Activated B cell treated with CpG ODN at 0.5 μM for 24 hours (primary cell): Measurements from ENCODE around the gene MBOAT1. TPM values are rescaled to one million over a fixed set of nuclear protein-coding genes. Genes with fewer than 3 reads are reported as not detected.

Source experiments
- ATAC-seq: fragments of 200-7000 bp; cut with Tn5 transposase; one replicate; pipeline ENCODE4 v1.10.0; 2021; ENCODE audit warnings: low read depth, mild to moderate bottlenecking, moderate library complexity
- CTCF ChIA-PET: fragments of 350-600 bp; sonication (Branson Sonifier 250); formaldehyde crosslinking; loops from one replicate; lab custom pipeline; 2021; ENCODE audit warnings: antibody characterized with exemption; lab: Charles Lee
- POLR2A ChIA-PET: fragments of 350-600 bp; sonication (Branson Sonifier 250); formaldehyde crosslinking; loops from one replicate; lab custom pipeline; 2021; ENCODE audit warnings: antibody characterized with exemption; lab: Charles Lee
- DNase-seq: peaks from one replicate; pipeline ENCODE4 v3.0.0; 2022
- H3K27ac Mint-ChIP-seq: one replicate; pipeline ENCODE4 v1.8.0; 2020; ENCODE audit warnings: mixed read lengths
- H3K27me3 Mint-ChIP-seq: one replicate; pipeline ENCODE4 v1.8.0; 2021; ENCODE audit warnings: mixed read lengths
- H3K36me3 Mint-ChIP-seq: one replicate; pipeline ENCODE4 v1.8.0; 2021; ENCODE audit warnings: low read depth, mixed read lengths
- H3K4me1 Mint-ChIP-seq: one replicate; pipeline ENCODE4 v1.8.0; 2021; ENCODE audit warnings: mixed read lengths
- H3K4me3 Mint-ChIP-seq: one replicate; pipeline ENCODE4 v1.8.0; 2020; ENCODE audit warnings: mild to moderate bottlenecking, mixed read lengths
- H3K9me3 Mint-ChIP-seq: one replicate; pipeline ENCODE4 v1.8.0; 2020; ENCODE audit warnings: mixed read lengths
- intact Hi-C: fragments of 100-400 bp; cut with micrococcal nuclease; formaldehyde crosslinking; loops from one replicate; pipeline ENCODE4 v1.15.1; 2024
- total RNA-seq: library from RNA; stranded (reverse); gene quantifications from 2 replicates; pipeline ENCODE4 v1.2.3, GENCODE V29; 2022
- TF ChIP-seq, protein P1 (sequence below): fragments of 200-600 bp; IDR thresholded peaks from one replicate; pipeline ENCODE4 v1.8.0; 2022; ENCODE audit warnings: antibody characterized with exemption, mild to moderate bottlenecking

Gene MBOAT1
- total RNA-seq, 1 donor from 2014 or later: 3.7 TPM

DNA sequence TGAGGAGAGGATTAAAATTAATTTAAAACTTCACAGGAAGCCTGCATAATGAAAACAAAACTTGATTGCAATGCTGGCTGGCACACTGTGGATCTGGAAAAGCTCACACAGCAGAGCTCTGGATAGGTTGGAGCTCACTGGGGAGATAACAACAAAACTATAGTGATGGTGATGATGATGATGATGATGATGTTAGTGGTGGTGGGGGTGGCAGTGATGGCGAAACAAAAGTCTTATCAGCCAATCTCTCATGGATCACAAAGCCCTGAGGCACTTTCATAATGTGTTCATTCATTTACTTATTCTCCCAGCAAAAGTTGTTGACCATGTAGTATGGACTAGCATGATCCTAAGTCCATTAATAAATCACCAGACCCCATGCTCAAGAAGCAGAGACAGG, 152.0 kb downstream of the MBOAT1 start:
- ATAC-seq: no peak
- intact Hi-C loops: no loop called here

GRCh38 chr6:20058912-20059311, 153.4 kb downstream of the MBOAT1 start:
- ATAC-seq: no peak
- ChIA-PET POLR2A (no interaction called here), CTCF (no interaction called here)
- intact Hi-C loops: no loop called here
- Mint-ChIP-seq H3K27ac (no peak overlapping the region), H3K9me3 (no peaks in the 10 kb centered on the region), H3K4me1 (no peaks in the 10 kb centered on the region), H3K27me3 (no peaks in the 10 kb centered on the region), H3K4me3 (no peak overlapping the region), H3K36me3 (no peaks in the 10 kb centered on the region)
- no peak for DNase-seq
- TF ChIP-seq, protein P1, sequence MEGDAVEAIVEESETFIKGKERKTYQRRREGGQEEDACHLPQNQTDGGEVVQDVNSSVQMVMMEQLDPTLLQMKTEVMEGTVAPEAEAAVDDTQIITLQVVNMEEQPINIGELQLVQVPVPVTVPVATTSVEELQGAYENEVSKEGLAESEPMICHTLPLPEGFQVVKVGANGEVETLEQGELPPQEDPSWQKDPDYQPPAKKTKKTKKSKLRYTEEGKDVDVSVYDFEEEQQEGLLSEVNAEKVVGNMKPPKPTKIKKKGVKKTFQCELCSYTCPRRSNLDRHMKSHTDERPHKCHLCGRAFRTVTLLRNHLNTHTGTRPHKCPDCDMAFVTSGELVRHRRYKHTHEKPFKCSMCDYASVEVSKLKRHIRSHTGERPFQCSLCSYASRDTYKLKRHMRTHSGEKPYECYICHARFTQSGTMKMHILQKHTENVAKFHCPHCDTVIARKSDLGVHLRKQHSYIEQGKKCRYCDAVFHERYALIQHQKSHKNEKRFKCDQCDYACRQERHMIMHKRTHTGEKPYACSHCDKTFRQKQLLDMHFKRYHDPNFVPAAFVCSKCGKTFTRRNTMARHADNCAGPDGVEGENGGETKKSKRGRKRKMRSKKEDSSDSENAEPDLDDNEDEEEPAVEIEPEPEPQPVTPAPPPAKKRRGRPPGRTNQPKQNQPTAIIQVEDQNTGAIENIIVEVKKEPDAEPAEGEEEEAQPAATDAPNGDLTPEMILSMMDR: no peak

More for the DNA sequence above, 152.0 kb downstream of the MBOAT1 start:
- Mint-ChIP-seq H3K9me3 (no peaks in the 10 kb centered on the region), H3K4me3 (no peak overlapping the region), H3K36me3 (no peaks in the 10 kb centered on the region), H3K27me3 (no peaks in the 10 kb centered on the region), H3K4me1 (no peaks in the 10 kb centered on the region), H3K27ac (no peak overlapping the region)
- TF ChIP-seq, protein P1: no peak
- ChIA-PET POLR2A (no interaction called here), CTCF (no interaction called here)
- no peak for DNase-seq

- H3K36me3 Mint-ChIP-seq: no peaks in the 10 kb centered on the region
- no peak overlapping the region for H3K4me3 Mint-ChIP-seq
- ATAC-seq (no peak), DNase-seq (no peak)
- TF ChIP-seq, protein P1: no peak
- POLR2A ChIA-PET: no interaction called here
- H3K9me3 Mint-ChIP-seq: no peaks in the 10 kb centered on the region
- H3K4me1 Mint-ChIP-seq: no peaks in the 10 kb centered on the region
- CTCF ChIA-PET: no interaction called here
- intact Hi-C loops: no loop called here
- no peak overlapping the region for H3K27ac Mint-ChIP-seq
- H3K27me3 Mint-ChIP-seq: no peaks in the 10 kb centered on the region
Measured at GRCh38 chr6:20058121-20058905, 154.0 kb downstream of the MBOAT1 start.

GRCh38 chr6:20056350-20056992, 155.8 kb downstream of the MBOAT1 start:
- ChIA-PET CTCF (no interaction called here), POLR2A (no interaction called here)
- TF ChIP-seq, protein P1: no peak
- H3K4me3 Mint-ChIP-seq: no peak overlapping the region
- no peaks in the 10 kb centered on the region for H3K9me3 Mint-ChIP-seq
- H3K36me3 Mint-ChIP-seq: no peaks in the 10 kb centered on the region
- no peaks in the 10 kb centered on the region for H3K4me1 Mint-ChIP-seq
- H3K27ac Mint-ChIP-seq: no peak overlapping the region
- DNase-seq (no peak), ATAC-seq (no peak)
- no peaks in the 10 kb centered on the region for H3K27me3 Mint-ChIP-seq
- intact Hi-C loops: loop anchor here (2.0 kb wide), 1 partner anchor 1460 kb away; no protein-coding TSS in a partner anchor

- Mint-ChIP-seq H3K27ac (no peak overlapping the region), H3K4me3 (no peak overlapping the region), H3K36me3 (no peaks in the 10 kb centered on the region), H3K9me3 (no peaks in the 10 kb centered on the region), H3K4me1 (no peaks in the 10 kb centered on the region), H3K27me3 (no peaks in the 10 kb centered on the region)
- DNase-seq (no peak), ATAC-seq (no peak)
- intact Hi-C loops: loop anchor here (2.0 kb wide), 1 partner anchor 1459 kb away; no protein-coding TSS in a partner anchor
- ChIA-PET POLR2A (no interaction called here), CTCF (no interaction called here)
- TF ChIP-seq, protein P1: no peak
Measured at GRCh38 chr6:20055916-20056315, 156.4 kb downstream of the MBOAT1 start.
